HEK293T (cell line): ENCODE results near the gene AP2A2.
"Not testable (repeated sequence)": the region's sequence is repeated elsewhere in the genome, so short reads cannot be mapped to it uniquely, and the experiment has no call there.

ENCODE experiments used
- CTCF ChIA-PET: fragments of 350-600 bp; formaldehyde crosslinking; extraction: SDS; loops from one replicate; lab custom pipeline; 2021; ENCODE audit warnings: antibody characterized with exemption, inconsistent platforms; lab: Yijun Ruan, JAX
- POLR2A ChIA-PET: fragments of 350-600 bp; formaldehyde crosslinking; extraction: SDS; loops from one replicate; lab custom pipeline; 2020; ENCODE audit warnings: antibody characterized with exemption, inconsistent platforms; lab: Yijun Ruan, JAX
- DNase-seq: peaks from one replicate; pipeline ENCODE4 v3.0.0; 2012; ENCODE audit warnings: mixed read lengths; ENCODE audit errors: extremely low spot score
- ARNT ChIP-seq: fragments of 450-650 bp; IDR thresholded peaks from 2 replicates; pipeline ENCODE4 v1.6.1; 2017; ENCODE audit warnings: mild to moderate bottlenecking
- BHLHE40 ChIP-seq: fragments of 450-650 bp; IDR thresholded peaks from 2 replicates; pipeline ENCODE4 v1.6.1; 2016; ENCODE audit warnings: mild to moderate bottlenecking, moderate library complexity, borderline replicate concordance
- CTBP1 ChIP-seq: fragments of 450-650 bp; IDR thresholded peaks from 2 replicates; pipeline ENCODE4 v1.6.1; 2016; ENCODE audit warnings: borderline replicate concordance
- ELF4 ChIP-seq: fragments of 450-650 bp; IDR thresholded peaks from 2 replicates; pipeline ENCODE4 v1.6.1; 2017; ENCODE audit warnings: antibody characterized with exemption
- FOXA1 ChIP-seq: fragments of 450-650 bp; IDR thresholded peaks from 2 replicates; pipeline ENCODE4 v1.6.1; 2016; ENCODE audit warnings: mild to moderate bottlenecking
- FOXK2 ChIP-seq: fragments of 450-650 bp; IDR thresholded peaks from 2 replicates; pipeline ENCODE4 v1.6.1; 2016; ENCODE audit warnings: mild to moderate bottlenecking
- HDGF ChIP-seq: fragments of 450-650 bp; IDR thresholded peaks from 2 replicates; pipeline ENCODE4 v1.6.1; 2017; ENCODE audit warnings: antibody characterized with exemption, borderline replicate concordance
- L3MBTL2 ChIP-seq: fragments of 450-650 bp; conservative IDR thresholded peaks from 2 replicates; pipeline ENCODE4 v1.6.1; 2016; ENCODE audit warnings: mild to moderate bottlenecking
- LEF1 ChIP-seq: fragments of 450-650 bp; IDR thresholded peaks from 2 replicates; pipeline ENCODE4 v1.6.1; 2017; ENCODE audit warnings: mild to moderate bottlenecking, borderline replicate concordance
- NFRKB ChIP-seq: fragments of 450-650 bp; IDR thresholded peaks from 2 replicates; pipeline ENCODE4 v1.6.1; 2016; ENCODE audit warnings: mild to moderate bottlenecking, moderate library complexity
- PKNOX1 ChIP-seq: fragments of 450-650 bp; IDR thresholded peaks from 2 replicates; pipeline ENCODE4 v1.6.1; 2016
- SP1 ChIP-seq: fragments of 450-650 bp; IDR thresholded peaks from 2 replicates; pipeline ENCODE4 v1.6.1; 2017
- SUZ12 ChIP-seq: fragments of 450-650 bp; IDR thresholded peaks from 2 replicates; pipeline ENCODE4 v1.6.1; 2016; ENCODE audit warnings: mild to moderate bottlenecking
- TARDBP ChIP-seq: fragments of 450-650 bp; IDR thresholded peaks from 2 replicates; pipeline ENCODE4 v1.6.1; 2016
- ZNF384 ChIP-seq: fragments of 450-650 bp; IDR thresholded peaks from 2 replicates; pipeline ENCODE4 v1.6.1; 2016

AP2A2 gene

GRCh38 chr11:955154-956063 is 29.7 kb downstream of the AP2A2 start:
- no peak for DNase-seq
- ChIA-PET CTCF (interaction anchor here (1.1 kb wide), 1 partner anchor 9 kb away, joined by 3 read pairs; no protein-coding TSS in a partner anchor), POLR2A (interaction anchor here (1.7 kb wide), 1 partner anchor 21 kb away, joined by 3 read pairs; no protein-coding TSS in a partner anchor)
- TF ChIP-seq PKNOX1: no peak
- no peak for TF ChIP-seq LEF1
- TF ChIP-seq NFRKB: no peak
- TF ChIP-seq SP1: no peak
- TF ChIP-seq L3MBTL2: no peak
- TF ChIP-seq ELF4: no peak
- TF ChIP-seq FOXA1: no peak
- no peak for TF ChIP-seq HDGF

- no peak for DNase-seq
- TF ChIP-seq FOXK2 (no peak), PKNOX1 (0 out of 2 replicates have a peak, but pooled peaks have one; percentile 23), BHLHE40 (no peak), HDGF (no peak)
- POLR2A ChIA-PET: no interaction called here
- CTCF ChIA-PET: no interaction called here
Measured at GRCh38 chr11:957212-957920, 31.7 kb downstream of the AP2A2 start.

GRCh38 chr11:958101-958500 is 32.4 kb downstream of the AP2A2 start:
- no peak for DNase-seq
- POLR2A ChIA-PET: no interaction called here
- TF ChIP-seq ARNT: no peak
- TF ChIP-seq FOXA1: no peak
- no peak for TF ChIP-seq ELF4
- no peak for TF ChIP-seq NFRKB
- no peak for TF ChIP-seq ZNF384
- TF ChIP-seq FOXK2: no peak
- TF ChIP-seq TARDBP: no peak
- TF ChIP-seq L3MBTL2: no peak
- CTCF ChIA-PET: no interaction called here

- ChIA-PET CTCF (no interaction called here), POLR2A (no interaction called here)
- DNase-seq: no peak
- TF ChIP-seq LEF1: no peak
- TF ChIP-seq ZNF384: no peak
- TF ChIP-seq NFRKB: no peak
- TF ChIP-seq SUZ12: no peak
- TF ChIP-seq CTBP1: no peak
- no peak for TF ChIP-seq BHLHE40
Measured at GRCh38 chr11:959027-959426, 33.4 kb downstream of the AP2A2 start.

GRCh38 chr11:959608-960007 is 33.9 kb downstream of the AP2A2 start:
- no peak for DNase-seq
- no peak for TF ChIP-seq CTBP1
- TF ChIP-seq SUZ12: no peak
- no peak for TF ChIP-seq HDGF
- TF ChIP-seq TARDBP: no peak
- CTCF ChIA-PET: no interaction called here
- POLR2A ChIA-PET: no interaction called here

GRCh38 chr11:961310-961920 is 35.7 kb downstream of the AP2A2 start:
- CTCF ChIA-PET, DNase-seq, POLR2A ChIA-PET: not testable (repeated sequence)

- no peak for DNase-seq
- TF ChIP-seq PKNOX1: no peak
- no peak for TF ChIP-seq TARDBP
- TF ChIP-seq SP1: no peak
- no peak for TF ChIP-seq NFRKB
- no peak for TF ChIP-seq ELF4
- no peak for TF ChIP-seq ARNT
- ChIA-PET CTCF (no interaction called here), POLR2A (no interaction called here)
Measured at GRCh38 chr11:961921-962320, 36.3 kb downstream of the AP2A2 start.
